ENCODE results near the gene KLHL29. TPM values are rescaled to one million over a fixed set of nuclear protein-coding genes. Genes with fewer than 3 reads are reported as not detected.

The KLHL29 gene
- total RNA-seq, 1 experiment from 2014 or later: 12.2 TPM

DNA sequence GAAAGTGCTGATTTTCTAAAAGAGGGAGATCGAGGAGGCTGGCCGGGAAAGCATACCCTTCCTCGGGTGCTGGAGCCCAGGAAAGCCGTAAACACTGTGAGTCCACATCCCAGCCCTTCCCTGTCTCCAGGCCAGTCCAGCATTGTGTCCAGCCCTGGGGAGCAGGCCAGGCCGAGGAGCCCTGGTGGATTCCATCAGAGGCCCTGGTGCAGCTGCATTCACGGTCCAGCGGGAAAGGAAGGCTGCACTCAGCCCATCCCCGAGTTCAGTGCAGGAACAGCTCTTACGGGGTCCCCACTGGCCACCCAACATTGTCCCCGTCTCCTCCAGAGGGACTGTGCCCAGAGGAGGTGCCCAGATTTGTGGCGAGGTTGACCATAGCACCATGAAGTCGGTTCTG is 218.6 kb downstream of the KLHL29 start:
- no peaks in the 10 kb centered on the region for H3K4me1 ChIP-seq (ENCODE audit: insufficient read depth, low read length, poor library complexity, severe bottlenecking)
- ChIA-PET CTCF (no interaction called here), POLR2A (ENCODE audit: low non-redundant PET) (no interaction called here)
- intact Hi-C loops (cut with micrococcal nuclease; ENCODE audit: unreplicated experiment): no loop called here
- DNase-seq (ENCODE audit: low spot score): no peak
- TF ChIP-seq, protein P1, sequence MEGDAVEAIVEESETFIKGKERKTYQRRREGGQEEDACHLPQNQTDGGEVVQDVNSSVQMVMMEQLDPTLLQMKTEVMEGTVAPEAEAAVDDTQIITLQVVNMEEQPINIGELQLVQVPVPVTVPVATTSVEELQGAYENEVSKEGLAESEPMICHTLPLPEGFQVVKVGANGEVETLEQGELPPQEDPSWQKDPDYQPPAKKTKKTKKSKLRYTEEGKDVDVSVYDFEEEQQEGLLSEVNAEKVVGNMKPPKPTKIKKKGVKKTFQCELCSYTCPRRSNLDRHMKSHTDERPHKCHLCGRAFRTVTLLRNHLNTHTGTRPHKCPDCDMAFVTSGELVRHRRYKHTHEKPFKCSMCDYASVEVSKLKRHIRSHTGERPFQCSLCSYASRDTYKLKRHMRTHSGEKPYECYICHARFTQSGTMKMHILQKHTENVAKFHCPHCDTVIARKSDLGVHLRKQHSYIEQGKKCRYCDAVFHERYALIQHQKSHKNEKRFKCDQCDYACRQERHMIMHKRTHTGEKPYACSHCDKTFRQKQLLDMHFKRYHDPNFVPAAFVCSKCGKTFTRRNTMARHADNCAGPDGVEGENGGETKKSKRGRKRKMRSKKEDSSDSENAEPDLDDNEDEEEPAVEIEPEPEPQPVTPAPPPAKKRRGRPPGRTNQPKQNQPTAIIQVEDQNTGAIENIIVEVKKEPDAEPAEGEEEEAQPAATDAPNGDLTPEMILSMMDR (conservative IDR thresholded peaks at IDR 0.05; ENCODE audit: low read depth, low read length): no peak
- no peak for TF ChIP-seq EZH2 (IDR thresholded peaks at IDR 0.05; ENCODE audit: borderline replicate concordance, low read depth, low read length, poor library complexity, severe bottlenecking)
- H3K27ac ChIP-seq (ENCODE audit: low read depth, low read length, poor library complexity, severe bottlenecking): no peak overlapping the region
- H3K4me3 ChIP-seq (ENCODE audit: low read depth, low read length, poor library complexity, severe bottlenecking): no peak overlapping the region
- H3K9me3 ChIP-seq (ENCODE audit: low read depth, low read length, poor library complexity, severe bottlenecking): no peaks in the 10 kb centered on the region
- no TSS peak for BruUV-seq (replicated peaks)
- no peaks in the 10 kb centered on the region for H3K27me3 ChIP-seq (replicated peaks; ENCODE audit: insufficient read depth, low read depth, low read length, poor library complexity)
- no peaks in the 10 kb centered on the region for H3K36me3 ChIP-seq (ENCODE audit: insufficient read depth, low read length, poor library complexity, severe bottlenecking)

- no peaks in the 10 kb centered on the region for H3K36me3 ChIP-seq (ENCODE audit: insufficient read depth, low read length, poor library complexity, severe bottlenecking)
- no TSS peak for BruUV-seq (replicated peaks)
- TF ChIP-seq, protein P1 (conservative IDR thresholded peaks at IDR 0.05; ENCODE audit: low read depth, low read length): no peak
- TF ChIP-seq EZH2 (IDR thresholded peaks at IDR 0.05; ENCODE audit: borderline replicate concordance, low read depth, low read length, poor library complexity, severe bottlenecking): no peak
- H3K27me3 ChIP-seq (replicated peaks; ENCODE audit: insufficient read depth, low read depth, low read length, poor library complexity): no peaks in the 10 kb centered on the region
- intact Hi-C loops (cut with micrococcal nuclease; ENCODE audit: unreplicated experiment): no loop called here
- no peak overlapping the region for H3K4me3 ChIP-seq (ENCODE audit: low read depth, low read length, poor library complexity, severe bottlenecking)
- no peak for DNase-seq (ENCODE audit: low spot score)
- ChIA-PET POLR2A (ENCODE audit: low non-redundant PET) (no interaction called here), CTCF (no interaction called here)
- H3K27ac ChIP-seq (ENCODE audit: low read depth, low read length, poor library complexity, severe bottlenecking): no peak overlapping the region
- no peaks in the 10 kb centered on the region for H3K4me1 ChIP-seq (ENCODE audit: insufficient read depth, low read length, poor library complexity, severe bottlenecking)
- H3K9me3 ChIP-seq (ENCODE audit: low read depth, low read length, poor library complexity, severe bottlenecking): no peaks in the 10 kb centered on the region
These were observed 219.8 kb downstream of the KLHL29 start for GRCh38 chr2:23604731-23605130.

DNA sequence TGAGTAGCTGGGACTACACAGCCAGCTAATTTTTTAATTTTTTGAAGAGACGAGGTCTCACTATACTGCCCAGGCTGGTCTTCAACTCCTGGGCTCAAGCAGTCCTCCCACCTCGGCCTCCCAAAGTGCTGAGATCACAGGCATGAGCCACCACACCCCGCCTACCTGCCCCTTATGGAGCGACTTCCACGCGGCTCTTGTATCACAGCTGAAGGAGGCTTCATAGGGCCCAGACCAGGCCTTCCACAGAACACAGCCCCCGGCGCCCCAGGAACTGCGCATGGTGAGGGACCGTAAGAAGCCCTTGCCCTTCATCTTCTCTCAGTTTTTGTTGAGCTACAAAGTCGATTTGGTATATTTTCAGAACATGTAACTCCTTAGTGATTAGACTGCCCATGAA is 220.3 kb downstream of the KLHL29 start:
- POLR2A ChIA-PET (ENCODE audit: low non-redundant PET): no interaction called here
- no peak for TF ChIP-seq EZH2 (IDR thresholded peaks at IDR 0.05; ENCODE audit: borderline replicate concordance, low read depth, low read length, poor library complexity, severe bottlenecking)
- TF ChIP-seq, protein P1 (conservative IDR thresholded peaks at IDR 0.05; ENCODE audit: low read depth, low read length): no peak
- H3K4me1 ChIP-seq (ENCODE audit: insufficient read depth, low read length, poor library complexity, severe bottlenecking): no peaks in the 10 kb centered on the region
- no peaks in the 10 kb centered on the region for H3K27me3 ChIP-seq (replicated peaks; ENCODE audit: insufficient read depth, low read depth, low read length, poor library complexity)
- no TSS peak for BruUV-seq (replicated peaks)
- no peaks in the 10 kb centered on the region for H3K36me3 ChIP-seq (ENCODE audit: insufficient read depth, low read length, poor library complexity, severe bottlenecking)
- no peak for DNase-seq (ENCODE audit: low spot score)
- no peak overlapping the region for H3K27ac ChIP-seq (ENCODE audit: low read depth, low read length, poor library complexity, severe bottlenecking)
- no peaks in the 10 kb centered on the region for H3K9me3 ChIP-seq (ENCODE audit: low read depth, low read length, poor library complexity, severe bottlenecking)
- H3K4me3 ChIP-seq (ENCODE audit: low read depth, low read length, poor library complexity, severe bottlenecking): no peak overlapping the region
- CTCF ChIA-PET: no interaction called here
- intact Hi-C loops (cut with micrococcal nuclease; ENCODE audit: unreplicated experiment): no loop called here
